H1 (cell line): ENCODE data around the gene POU2F2. TPM values are rescaled to one million over a fixed set of nuclear protein-coding genes. Genes with fewer than 3 reads are reported as not detected.
A peak's percentile ranks its signal among the peaks of the same experiment; 100 is the strongest.

Experiments used
- CTCF ChIA-PET: fragments of 300-600 bp; sonication (Branson Sonifier 250); formaldehyde crosslinking; loops from one replicate; lab custom pipeline; 2021; ENCODE audit not compliant: partially characterized antibody; lab: Charles Lee
- POLR2A ChIA-PET: fragments of 300-600 bp; sonication (Branson Sonifier 250); formaldehyde crosslinking; loops from one replicate; lab custom pipeline; 2021; ENCODE audit warnings: inconsistent platforms; ENCODE audit not compliant: partially characterized antibody; lab: Charles Lee
- DNase-seq, 2 experiments: peaks; one replicate each; pipeline versions ENCODE4 v3.0.0 to v3.0.0-alpha.2; 2010 to 2022; ENCODE audit warnings: low spot score in 2 of 2, low read depth in 1 of 2, mixed read lengths in 1 of 2
- FAIRE-seq: peaks from 2 replicates; lab custom pipeline; 2011; peaks lifted over from hg19 to GRCh38; lab: Jason Lieb, UNC
- H2AFZ ChIP-seq: 2 replicates; pipeline ENCODE4 v1.8.1; 2012; ENCODE audit warnings: low read length, inconsistent platforms
- H2AK5ac ChIP-seq: 2 replicates; pipeline ENCODE4 v1.6.1; 2013; ENCODE audit warnings: low read depth, low read length
- H2BK120ac ChIP-seq: replicated peaks from 2 replicates; pipeline ENCODE3; 2013; ENCODE audit warnings: low read depth, low read length, inconsistent platforms
- H2BK12ac ChIP-seq: 2 replicates; pipeline ENCODE4 v1.6.1; 2013; ENCODE audit warnings: low read depth, low read length
- H2BK15ac ChIP-seq: 2 replicates; pipeline ENCODE4 v1.6.1; 2013; ENCODE audit warnings: low read length
- H2BK20ac ChIP-seq: 2 replicates; pipeline ENCODE4 v1.6.1; 2013; ENCODE audit warnings: low read length
- H2BK5ac ChIP-seq: 2 replicates; pipeline ENCODE4 v1.6.1; 2013; ENCODE audit warnings: low read depth, low read length
- H3K14ac ChIP-seq: 2 replicates; pipeline ENCODE4 v1.6.1; 2013; ENCODE audit warnings: inconsistent platforms; ENCODE audit not compliant: insufficient read length
- H3K18ac ChIP-seq: 2 replicates; pipeline ENCODE4 v1.6.1; 2013; ENCODE audit warnings: low read length; ENCODE audit errors: extremely low read depth
- H3K23ac ChIP-seq: 2 replicates; pipeline ENCODE4 v1.6.1; 2013; ENCODE audit warnings: inconsistent platforms; ENCODE audit not compliant: insufficient read length
- H3K23me2 ChIP-seq: 2 replicates; pipeline ENCODE4 v1.6.1; 2013; ENCODE audit warnings: low read depth, low read length
- H3K27ac ChIP-seq: 2 replicates; pipeline ENCODE4 v1.6.1; 2011; ENCODE audit warnings: low read depth, low read length, inconsistent platforms
- H3K27me3 ChIP-seq, 4 experiments: replicated peaks in 1 of 4; 1 replicate in 1 of 4; 2 replicates in 3 of 4; pipeline versions ENCODE4 v1.6.1 to v1.8.1; 2011 to 2013; ENCODE audit warnings: low read length in 3 of 4, mild to moderate bottlenecking in 3 of 4, inconsistent platforms in 2 of 4, mixed read lengths in 2 of 4, moderate library complexity in 1 of 4; ENCODE audit not compliant: control insufficient read depth in 3 of 4, insufficient read depth in 3 of 4; ENCODE audit errors: extremely low read depth in 1 of 4
- H3K36me3 ChIP-seq, 4 experiments: 2 replicates each; pipeline versions ENCODE4 v1.6.1 to v1.8.1; 2011 to 2013; ENCODE audit warnings: mild to moderate bottlenecking in 4 of 4, low read length in 3 of 4, moderate library complexity in 2 of 4, control low read depth in 1 of 4, inconsistent platforms in 1 of 4; ENCODE audit not compliant: insufficient read depth in 4 of 4, control insufficient read depth in 2 of 4
- H3K4ac ChIP-seq: replicated peaks from 2 replicates; pipeline ENCODE3; 2013; ENCODE audit warnings: low read length, low read depth, mixed read lengths, inconsistent platforms; ENCODE audit not compliant: insufficient read length
- H3K4me1 ChIP-seq, 4 experiments: replicated peaks in 1 of 4; 1 replicate in 1 of 4; 2 replicates in 3 of 4; pipeline versions ENCODE4 v1.6.1 to v1.8.1; 2011 to 2013; ENCODE audit warnings: low read length in 3 of 4, inconsistent platforms in 2 of 4, mixed read lengths in 1 of 4; ENCODE audit not compliant: insufficient read depth in 4 of 4, control insufficient read depth in 3 of 4
- H3K4me2 ChIP-seq, 2 experiments: 2 replicates each; pipeline versions ENCODE4 v1.6.1 to v1.8.1; 2011 to 2013; ENCODE audit warnings: low read depth in 2 of 2, low read length in 2 of 2, control low read depth in 1 of 2, inconsistent platforms in 1 of 2, mild to moderate bottlenecking in 1 of 2; ENCODE audit not compliant: insufficient read depth in 1 of 2
- H3K4me3 ChIP-seq, 4 experiments: fragments of 200-600, 300-600 bp in 1 of 4; sonication (generic), shearing (Covaris generic), sonication (Bioruptor Twin) in 1 of 4; 2 replicates each; pipeline versions ENCODE4 v1.5.1 to v1.8.1; 2011 to 2016; ENCODE audit warnings: low read length in 4 of 4, low read depth in 3 of 4, control low read depth in 2 of 4, inconsistent platforms in 2 of 4, mild to moderate bottlenecking in 2 of 4, mixed read lengths in 1 of 4, moderate library complexity in 1 of 4; ENCODE audit not compliant: insufficient read depth in 2 of 4; ENCODE audit errors: extremely low read depth in 1 of 4
- H3K56ac ChIP-seq: replicated peaks from 2 replicates; pipeline ENCODE3; 2013; ENCODE audit warnings: low read depth, mild to moderate bottlenecking, mixed read lengths, low read length, inconsistent platforms; ENCODE audit not compliant: insufficient read length
- H3K79me1 ChIP-seq: 2 replicates; pipeline ENCODE4 v1.6.1; 2013; ENCODE audit warnings: low read depth, low read length, control low read depth
- H3K79me2 ChIP-seq, 2 experiments: 2 replicates each; pipeline versions ENCODE4 v1.6.1 to v1.8.1; 2012 to 2013; ENCODE audit warnings: low read length in 2 of 2, mild to moderate bottlenecking in 2 of 2, inconsistent platforms in 1 of 2; ENCODE audit not compliant: insufficient read depth in 2 of 2, control insufficient read depth in 1 of 2
- H3K9ac ChIP-seq, 4 experiments: replicated peaks in 1 of 4; 1 replicate in 1 of 4; 2 replicates in 3 of 4; pipeline versions ENCODE4 v1.6.1 to v1.8.1; 2011 to 2013; ENCODE audit warnings: low read depth in 3 of 4, low read length in 3 of 4, control low read depth in 2 of 4, mild to moderate bottlenecking in 2 of 4, moderate library complexity in 2 of 4, inconsistent platforms in 1 of 4; ENCODE audit errors: extremely low read depth in 1 of 4
- H3K9me3 ChIP-seq, 2 experiments: 2 replicates each; pipeline versions ENCODE4 v1.6.1 to v1.8.1; 2012 to 2013; ENCODE audit warnings: mild to moderate bottlenecking in 2 of 2, moderate library complexity in 2 of 2, control low read depth in 1 of 2, inconsistent platforms in 1 of 2, low read depth in 1 of 2, low read length in 1 of 2, mixed read lengths in 1 of 2; ENCODE audit not compliant: insufficient read depth in 2 of 2
- H4K20me1 ChIP-seq, 2 experiments: replicated peaks in 1 of 2; 2 replicates each; pipeline versions ENCODE3 to v1.8.1; 2011 to 2013; ENCODE audit warnings: inconsistent platforms in 2 of 2, low read length in 2 of 2, mild to moderate bottlenecking in 1 of 2; ENCODE audit not compliant: insufficient read depth in 2 of 2, control insufficient read depth in 1 of 2
- H4K5ac ChIP-seq: 2 replicates; pipeline ENCODE4 v1.6.1; 2013; ENCODE audit warnings: low read length, low read depth, mixed read lengths, inconsistent platforms; ENCODE audit not compliant: insufficient read length
- H4K8ac ChIP-seq: 2 replicates; pipeline ENCODE4 v1.8.0; 2013; ENCODE audit warnings: mild to moderate bottlenecking, moderate library complexity, low read length, inconsistent platforms; ENCODE audit not compliant: insufficient read depth; ENCODE audit errors: extremely low read depth
- H4K91ac ChIP-seq: replicated peaks from 2 replicates; pipeline ENCODE3; 2013; ENCODE audit warnings: low read length, mixed read lengths, inconsistent platforms; ENCODE audit not compliant: insufficient read length
- CHD2 ChIP-seq: IDR thresholded peaks from 2 replicates; pipeline ENCODE4 v1.6.1; 2012; ENCODE audit warnings: low read length, improper control_type of control experiment
- E2F6 ChIP-seq: IDR thresholded peaks from 2 replicates; pipeline ENCODE4 v1.6.1; 2012; ENCODE audit warnings: inconsistent platforms
- GABPA ChIP-seq: IDR thresholded peaks from 2 replicates; pipeline ENCODE4 v1.6.1; 2011; ENCODE audit warnings: mild to moderate bottlenecking, low read length, moderate library complexity, borderline replicate concordance; ENCODE audit not compliant: insufficient read depth
- NANOG ChIP-seq: IDR thresholded peaks from 2 replicates; pipeline ENCODE4 v1.6.1; 2011; ENCODE audit warnings: low read length, low read depth, mild to moderate bottlenecking, inconsistent platforms; ENCODE audit not compliant: insufficient read depth, poor library complexity, severe bottlenecking
- PHF8 ChIP-seq: fragments of 200-600 bp; sonication (generic); conservative IDR thresholded peaks from 2 replicates; pipeline ENCODE4 v1.7.1; 2012; ENCODE audit warnings: low read depth, mild to moderate bottlenecking, inconsistent platforms, low read length, moderate library complexity
- RAD21 ChIP-seq, 2 experiments: IDR thresholded peaks in 1 of 2; conservative IDR thresholded peaks in 1 of 2; 2 replicates each; pipeline ENCODE4 v1.6.1; 2011; ENCODE audit warnings: low read depth in 2 of 2, low read length in 2 of 2, improper control_type of control experiment in 1 of 2, inconsistent platforms in 1 of 2, mild to moderate bottlenecking in 1 of 2, moderate library complexity in 1 of 2
- RXRA ChIP-seq: IDR thresholded peaks from 2 replicates; pipeline ENCODE4 v1.6.1; 2011; ENCODE audit warnings: low read depth, mild to moderate bottlenecking, low read length, moderate library complexity; ENCODE audit not compliant: insufficient read depth
- SAP30 ChIP-seq: fragments of 300-600 bp; sonication (generic); IDR thresholded peaks from 2 replicates; pipeline ENCODE4 v1.7.1; 2012; ENCODE audit warnings: low read length, moderate library complexity, mild to moderate bottlenecking, inconsistent platforms; ENCODE audit not compliant: insufficient read depth, insufficient replicate concordance
- TAF1 ChIP-seq: IDR thresholded peaks from 2 replicates; pipeline ENCODE4 v1.6.1; 2011; ENCODE audit warnings: mild to moderate bottlenecking, low read depth, low read length
- TAF7 ChIP-seq: optimal IDR thresholded peaks from 2 replicates; pipeline ENCODE3; 2011; ENCODE audit warnings: low read depth, mild to moderate bottlenecking, inconsistent platforms, low read length, moderate library complexity, borderline replicate concordance
- WGBS, 2 experiments: shearing (Covaris generic) in 1 of 2; methylation state at CpG; one replicate each; pipeline versions ENCODE4 v1.1.6 to v1.1.7; 2013 to 2015; ENCODE audit warnings: low lambda C conversion rate in 2 of 2, mixed read lengths in 2 of 2, inconsistent platforms in 1 of 2, low coverage in 1 of 2, missing lambda C conversion rate in 1 of 2; ENCODE audit not compliant: insufficient replicate concordance in 2 of 2, insufficient coverage in 1 of 2, insufficient read length in 1 of 2; ENCODE audit errors: extremely low coverage in 1 of 2, missing lambda C conversion rate in 1 of 2; 5-methylcytosine and 5-hydroxymethylcytosine counted together
- polyA plus RNA-seq, 7 experiments: library from polyadenylated mRNA; depleted of rRNA in 3 of 7; stranded (reverse) in 5 of 7; unstranded in 2 of 7; fragments of >200 nt in 5 of 7; fragments of 200-250 nt in 2 of 7; gene quantifications; 1 replicate in 5 of 7; 2 replicates in 1 of 7; 4 replicates in 1 of 7; pipeline versions ENCODE4 v1.2.1 to v1.2.3, GENCODE V29; 2011 to 2013; ENCODE audit warnings: missing spikeins in 2 of 7, mixed read lengths in 2 of 7
- total RNA-seq: library from RNA; stranded (reverse); fragmentation: NEBNext Ultra II Directional; extraction: Animal tissue kit (Norgen Biotek cat#: 25700); gene quantifications from 2 replicates; pipeline ENCODE4 v1.2.1, GENCODE V29; 2021

POU2F2 gene
- total and polyA plus RNA-seq, 2 of the 8 experiments (the other 6 are each of a cell fraction or from before 2014, with no cell fraction given): 5.0 to 6.1 TPM

DNA sequence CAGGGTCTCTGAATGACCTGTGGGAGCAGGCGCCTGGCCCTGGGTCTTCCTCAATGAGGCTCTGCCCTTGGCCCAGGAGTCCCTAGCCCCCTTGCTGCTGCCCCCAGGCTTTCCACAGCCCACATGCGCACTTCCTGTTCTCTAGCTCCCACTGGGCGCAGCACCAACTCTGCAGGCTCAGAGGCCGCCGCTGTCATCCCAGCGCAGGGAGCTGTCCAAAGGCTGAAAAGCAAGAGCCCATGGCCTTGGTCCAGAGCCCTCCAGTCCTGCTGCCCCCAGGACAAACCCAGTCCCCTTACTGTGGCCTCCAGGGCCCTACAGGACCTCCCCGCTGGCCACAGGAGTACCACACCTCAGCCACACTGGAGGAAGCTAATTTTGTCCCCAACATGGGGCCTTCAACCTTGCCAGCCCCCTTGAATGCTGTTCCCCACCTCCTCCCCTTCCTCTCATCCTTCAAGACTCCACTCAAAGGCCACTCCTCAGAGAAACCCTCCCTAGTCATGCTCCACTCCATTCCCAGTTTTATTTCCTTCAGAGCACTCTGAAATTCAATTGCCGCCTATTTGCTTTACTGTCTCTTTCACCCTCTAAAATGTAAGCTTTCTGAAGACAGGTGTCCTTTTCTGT lies 8.0 kb upstream of the POU2F2 start:
- FAIRE-seq (peak; percentile 55), DNase-seq (peak; percentile 31 to 91)
- no peaks in the 10 kb centered on the region for H3K23me2 ChIP-seq
- no peak overlapping the region for H2AFZ ChIP-seq
- no peak overlapping the region for H3K18ac ChIP-seq
- no peak overlapping the region for H2BK20ac ChIP-seq
- H2BK15ac ChIP-seq: no peak overlapping the region
- no peaks in the 10 kb centered on the region for H3K9me3 ChIP-seq
- H3K4me2 ChIP-seq: no peak overlapping the region
- no peak overlapping the region for H2BK12ac ChIP-seq
- no peak overlapping the region for H3K27ac ChIP-seq
- no peak overlapping the region for H3K23ac ChIP-seq
- no peaks in the 10 kb centered on the region for H3K79me2 ChIP-seq
- peaks cover 0 to 6% (median 0%) of the 10 kb centered on the region in 4 experiments; a peak in 2 of 7 replicates for H3K4me1 ChIP-seq
- H3K9ac ChIP-seq: no peak overlapping the region
- no peaks in the 10 kb centered on the region for H3K36me3 ChIP-seq
- H4K8ac ChIP-seq: no peak overlapping the region
- WGBS, 2 experiments: 13% methylated on average over 8 of the region's 8 CpGs; no CpG with 5 or more reads in 1 of the 2 experiments
- CTCF ChIA-PET: interaction anchor here (0.9 to 10.9 kb wide), 17 partner anchors 8 to 284 kb away, joined by 3 to 159 read pairs (median 5); partner anchors contain the start of gene GSK3A
- H3K79me1 ChIP-seq: no peaks in the 10 kb centered on the region; the same call in 1 of the 2 replicates
- H4K91ac ChIP-seq: no peak overlapping the region
- POLR2A ChIA-PET: interaction anchor here (0.6 to 2.1 kb wide), 4 partner anchors 9 to 43 kb away, joined by 3 to 10 read pairs (median 4); no protein-coding TSS in a partner anchor
- H2BK5ac ChIP-seq: no peak overlapping the region
- no peaks in the 10 kb centered on the region; a peak in 3 of 7 replicates for H3K27me3 ChIP-seq
- H3K4me3 ChIP-seq: no peak overlapping the region
- no peak overlapping the region for H4K5ac ChIP-seq
- no peak overlapping the region for H3K56ac ChIP-seq
- peaks cover 4 to 8% of the 10 kb centered on the region in 2 experiments for H4K20me1 ChIP-seq
- H2BK120ac ChIP-seq: no peak overlapping the region
- no peak overlapping the region for H3K14ac ChIP-seq
- no peak overlapping the region for H2AK5ac ChIP-seq
- H3K4ac ChIP-seq: no peak overlapping the region
- TF ChIP-seq PHF8 (no peak), TAF1 (no peak), RXRA (0 out of 2 replicates have a peak, but pooled peaks have one; percentile 1), E2F6 (no peak), SAP30 (peak; percentile 99), GABPA (peak; percentile 74; the same call in 1 of the 2 replicates), NANOG (no peak), RAD21 (IDR thresholded peaks at IDR 0.05 in 1 of 2, conservative IDR thresholded peaks at IDR 0.05 in 1 of 2; ENCODE audit: low read depth in 2 of 2, low read length in 2 of 2) (peak; percentile 8 to 29; a peak in 1 of 4 replicates), CHD2 (no peak), TAF7 (peak; percentile 74)
